ENCODE measurements around the gene MCRIP1. TPM values are rescaled to one million over a fixed set of nuclear protein-coding genes. Genes with fewer than 3 reads are reported as not detected.

The MCRIP1 gene
- total and polyA plus RNA-seq, 4 donors: 16.6 to 42.0 (median 26.2) TPM

DNA sequence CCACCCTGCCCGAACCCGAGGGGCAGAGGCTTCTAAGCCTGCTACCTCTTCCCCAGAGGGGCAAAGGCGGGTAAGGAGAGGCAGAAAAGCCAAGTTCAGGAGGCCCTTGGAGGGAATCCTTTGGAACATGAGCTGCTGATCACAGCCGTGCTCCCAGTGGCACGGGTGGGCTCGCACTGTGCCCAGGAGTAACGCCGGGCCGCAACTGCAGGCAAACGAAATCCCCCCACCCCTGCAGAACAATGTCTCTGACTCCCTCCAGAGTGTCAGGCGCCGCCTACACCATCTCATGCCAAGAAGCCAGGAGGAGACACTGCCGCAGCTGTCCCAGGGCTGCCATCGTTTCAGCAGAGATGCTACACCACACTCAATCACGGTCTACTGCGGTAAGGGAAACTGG, 18.3 kb upstream of the MCRIP1 start:
- H3K4me1 ChIP-seq (ENCODE audit: control insufficient read depth in 4 of 4, insufficient read depth in 4 of 4, low read length in 3 of 4): peaks cover 0 to 15% (median 11%) of the 10 kb centered on the region in 4 donors

DNA sequence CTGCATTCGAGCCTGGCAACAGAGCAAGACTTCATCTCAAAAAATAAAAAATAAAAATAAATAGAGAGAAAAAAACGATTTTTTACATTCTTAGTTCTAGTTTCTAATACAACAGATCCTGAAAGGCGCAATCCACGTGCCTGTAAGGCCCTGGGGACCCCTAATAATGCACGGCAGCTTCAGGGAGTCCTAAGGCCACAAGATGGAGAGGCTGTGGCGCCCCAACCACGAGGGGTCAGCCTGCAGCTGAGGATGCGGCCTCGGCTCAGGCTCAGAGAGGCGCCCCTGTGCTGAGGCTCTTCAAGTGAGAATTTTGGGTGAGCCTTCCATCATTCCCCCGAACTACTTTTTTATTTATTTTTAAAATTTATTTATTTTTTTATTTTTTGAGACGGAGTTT, 16.4 kb upstream of the MCRIP1 start:
- peaks cover 40 to 63% (median 50%) of the 10 kb centered on the region in 4 donors for H3K36me3 ChIP-seq (ENCODE audit: control insufficient read depth in 4 of 4, insufficient read depth in 3 of 4, low read depth in 1 of 4, low read length in 3 of 4)
- H3K27ac ChIP-seq (ENCODE audit: low read depth in 1 of 2, low read length in 2 of 2): no peak overlapping the region
- DNase-seq (ENCODE audit: low spot score): no peak
- H3K4me1 ChIP-seq (ENCODE audit: control insufficient read depth in 4 of 4, insufficient read depth in 4 of 4, low read length in 3 of 4): peaks cover 0 to 7% (median under 1%) of the 10 kb centered on the region in 4 donors
- 95% methylated on average over 12 of the region's 12 CpGs for WGBS
- H3K9ac ChIP-seq (ENCODE audit: low read depth in 1 of 2, low read length in 2 of 2): no peak overlapping the region
- H3K4me3 ChIP-seq (ENCODE audit: low read depth in 1 of 3, low read length in 3 of 3): no peak overlapping the region
- H3K9me3 ChIP-seq (ENCODE audit: control insufficient read depth in 4 of 4, low read length in 3 of 4): no peaks in the 10 kb centered on the region
- no peaks in the 10 kb centered on the region for H3K27me3 ChIP-seq (ENCODE audit: control insufficient read depth in 4 of 4, insufficient read depth in 4 of 4, low read length in 3 of 4)
- TF ChIP-seq REST (IDR thresholded peaks at IDR 0.05) (no peak), CTCF (IDR thresholded peaks at IDR 0.05; ENCODE audit: low read depth, low read length, missing input control) (no peak), TAF1 (conservative IDR thresholded peaks at IDR 0.05) (no peak), RXRA (IDR thresholded peaks at IDR 0.05) (no peak)

More for the DNA sequence above, 18.3 kb upstream of the MCRIP1 start:
- H3K36me3 ChIP-seq (ENCODE audit: control insufficient read depth in 4 of 4, insufficient read depth in 3 of 4, low read depth in 1 of 4, low read length in 3 of 4): peaks cover 34 to 50% (median 42%) of the 10 kb centered on the region in 4 donors
- TF ChIP-seq ATF3 (IDR thresholded peaks at IDR 0.05): no peak
- 96% methylated on average over 16 of the region's 16 CpGs for WGBS
- no peak overlapping the region for H3K9ac ChIP-seq (ENCODE audit: low read depth in 1 of 2, low read length in 2 of 2)
- H3K27me3 ChIP-seq (ENCODE audit: control insufficient read depth in 4 of 4, insufficient read depth in 4 of 4, low read length in 3 of 4): no peaks in the 10 kb centered on the region
- DNase-seq (ENCODE audit: low spot score): no peak
- no peaks in the 10 kb centered on the region for H3K9me3 ChIP-seq (ENCODE audit: control insufficient read depth in 4 of 4, low read length in 3 of 4)
- H3K4me3 ChIP-seq (ENCODE audit: low read depth in 1 of 3, low read length in 3 of 3): no peak overlapping the region
- no peak overlapping the region for H3K27ac ChIP-seq (ENCODE audit: low read depth in 1 of 2, low read length in 2 of 2)

DNA sequence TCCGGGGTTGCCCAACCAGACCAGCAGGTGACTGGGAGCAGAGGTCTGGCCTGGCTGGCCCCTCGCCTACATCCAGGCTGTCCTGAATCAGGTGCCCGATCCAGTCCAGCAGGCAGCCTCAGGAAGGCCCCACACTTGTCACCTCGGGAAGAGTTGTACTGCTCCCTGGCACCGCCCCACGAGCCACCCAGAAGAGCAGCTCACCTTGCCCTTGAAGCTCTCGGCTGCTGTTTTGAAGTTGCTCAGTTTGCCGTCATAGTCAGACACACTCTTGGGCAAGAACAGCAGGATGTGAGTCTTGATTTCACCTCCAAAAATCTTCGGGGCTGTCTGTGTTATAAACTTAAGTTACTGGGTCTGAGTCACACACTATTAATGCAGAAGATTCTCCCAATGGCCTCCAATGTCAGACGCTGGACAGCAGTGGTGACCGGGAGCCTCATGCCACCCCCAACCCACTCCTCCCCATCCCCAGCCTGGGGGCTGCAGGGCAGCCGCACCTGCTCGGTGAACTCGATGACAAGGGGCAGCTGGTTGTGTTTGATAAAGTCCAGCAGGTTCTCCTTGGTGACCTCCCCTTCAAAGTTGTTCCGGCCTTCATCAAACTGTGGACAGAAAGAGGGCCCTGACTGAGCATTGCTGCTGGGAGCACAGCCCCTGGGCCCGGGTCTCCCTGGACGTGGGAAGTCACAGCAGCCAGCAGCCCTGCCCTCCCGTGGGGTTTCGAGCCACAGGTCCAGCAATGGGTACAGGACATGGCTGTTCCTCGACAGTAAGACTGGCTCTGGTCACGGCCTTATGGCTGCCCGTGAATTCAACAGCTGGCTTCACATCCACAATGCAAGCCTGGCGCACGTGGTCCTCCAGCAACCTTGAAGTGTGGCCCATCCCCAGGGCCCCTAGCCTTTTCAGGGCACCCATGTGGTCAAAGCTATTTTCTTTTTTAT, 13.9 kb upstream of the MCRIP1 start:
- no peak overlapping the region for H3K4me3 ChIP-seq (ENCODE audit: low read depth in 1 of 3, low read length in 3 of 3)
- H3K4me1 ChIP-seq (ENCODE audit: control insufficient read depth in 4 of 4, insufficient read depth in 4 of 4, low read length in 3 of 4): peaks cover 0 to 29% (median 17%) of the 10 kb centered on the region in 4 donors
- H3K9me3 ChIP-seq (ENCODE audit: control insufficient read depth in 4 of 4, low read length in 3 of 4): no peaks in the 10 kb centered on the region
- TF ChIP-seq MAX (IDR thresholded peaks at IDR 0.05): no peak
- TF ChIP-seq FOXA2 (IDR thresholded peaks at IDR 0.05): no peak
- TF ChIP-seq HNF4G (IDR thresholded peaks at IDR 0.05): no peak
- no peak for TF ChIP-seq RAD21 (IDR thresholded peaks at IDR 0.05)
- TF ChIP-seq ATF3 (IDR thresholded peaks at IDR 0.05): no peak
- H3K27ac ChIP-seq (ENCODE audit: low read depth in 1 of 2, low read length in 2 of 2): no peak overlapping the region
- DNase-seq (ENCODE audit: low spot score): no peak
- peaks cover 38 to 60% (median 44%) of the 10 kb centered on the region in 4 donors for H3K36me3 ChIP-seq (ENCODE audit: control insufficient read depth in 4 of 4, insufficient read depth in 3 of 4, low read depth in 1 of 4, low read length in 3 of 4)
- H3K27me3 ChIP-seq (ENCODE audit: control insufficient read depth in 4 of 4, insufficient read depth in 4 of 4, low read length in 3 of 4): no peaks in the 10 kb centered on the region
- WGBS: 90% methylated on average over 24 of the region's 24 CpGs
- H3K9ac ChIP-seq (ENCODE audit: low read depth in 1 of 2, low read length in 2 of 2): no peak overlapping the region

Data from liver (tissue), 9 donors.